ENCODE data around the gene DHCR7.

Gene DHCR7

GRCh38 chr11:71476031-71476430 lies 27.8 kb upstream of the DHCR7 start:
- no peaks in the 10 kb centered on the region for H3K27me3 ChIP-seq
- no peak for TF ChIP-seq CTCF (IDR thresholded peaks at IDR 0.05)
- no peak overlapping the region for H3K27ac ChIP-seq
- peaks cover 100% of the 10 kb centered on the region for H3K36me3 ChIP-seq
- H3K4me1 ChIP-seq (ENCODE audit: control insufficient read depth in 1 of 2, insufficient read depth in 1 of 2, low read depth in 1 of 2, low read length in 1 of 2): peaks cover 7 to 18% of the 10 kb centered on the region in 2 experiments
- H3K9me3 ChIP-seq: no peaks in the 10 kb centered on the region
- H3K4me3 ChIP-seq (ENCODE audit: low read depth in 1 of 2, low read length in 1 of 2): no peak overlapping the region

- H3K4me3 ChIP-seq (ENCODE audit: low read depth in 1 of 2, low read length in 1 of 2): no peak overlapping the region
- no peaks in the 10 kb centered on the region for H3K27me3 ChIP-seq
- H3K9me3 ChIP-seq: no peaks in the 10 kb centered on the region
- peaks cover 90% of the 10 kb centered on the region for H3K36me3 ChIP-seq
- no peak overlapping the region for H3K27ac ChIP-seq
- peaks cover 7 to 22% of the 10 kb centered on the region in 2 experiments for H3K4me1 ChIP-seq (ENCODE audit: control insufficient read depth in 1 of 2, insufficient read depth in 1 of 2, low read depth in 1 of 2, low read length in 1 of 2)
- no peak for TF ChIP-seq CTCF (IDR thresholded peaks at IDR 0.05)
Observed at GRCh38 chr11:71474771-71475483, 26.7 kb upstream of the DHCR7 start.

- Histone ChIP-seq H3K4me3 (ENCODE audit: low read depth in 1 of 2, low read length in 1 of 2) (no peak overlapping the region), H3K4me1 (ENCODE audit: control insufficient read depth in 1 of 2, insufficient read depth in 1 of 2, low read depth in 1 of 2, low read length in 1 of 2) (peaks cover 7 to 22% of the 10 kb centered on the region in 2 experiments), H3K27me3 (no peaks in the 10 kb centered on the region), H3K27ac (no peak overlapping the region), H3K36me3 (peaks cover 83% of the 10 kb centered on the region), H3K9me3 (no peaks in the 10 kb centered on the region)
- no peak for TF ChIP-seq CTCF (IDR thresholded peaks at IDR 0.05)
Observed at GRCh38 chr11:71474141-71474770, 26.1 kb upstream of the DHCR7 start.

GRCh38 chr11:71473793-71474080 lies 25.5 kb upstream of the DHCR7 start:
- peaks cover 78% of the 10 kb centered on the region for H3K36me3 ChIP-seq
- H3K27me3 ChIP-seq: no peaks in the 10 kb centered on the region
- no peak overlapping the region for H3K27ac ChIP-seq
- no peak overlapping the region for H3K4me3 ChIP-seq (ENCODE audit: low read depth in 1 of 2, low read length in 1 of 2)
- TF ChIP-seq CTCF (IDR thresholded peaks at IDR 0.05): no peak
- no peaks in the 10 kb centered on the region for H3K9me3 ChIP-seq
- peaks cover 7 to 21% of the 10 kb centered on the region in 2 experiments for H3K4me1 ChIP-seq (ENCODE audit: control insufficient read depth in 1 of 2, insufficient read depth in 1 of 2, low read depth in 1 of 2, low read length in 1 of 2)

GRCh38 chr11:71472941-71473792 lies 25.0 kb upstream of the DHCR7 start:
- H3K4me1 ChIP-seq (ENCODE audit: control insufficient read depth in 1 of 2, insufficient read depth in 1 of 2, low read depth in 1 of 2, low read length in 1 of 2): peaks cover 5 to 16% of the 10 kb centered on the region in 2 experiments
- no peaks in the 10 kb centered on the region for H3K9me3 ChIP-seq
- H3K36me3 ChIP-seq: peaks cover 72% of the 10 kb centered on the region
- no peaks in the 10 kb centered on the region for H3K27me3 ChIP-seq
- no peak overlapping the region for H3K4me3 ChIP-seq (ENCODE audit: low read depth in 1 of 2, low read length in 1 of 2)
- no peak overlapping the region for H3K27ac ChIP-seq
- no peak for TF ChIP-seq CTCF (IDR thresholded peaks at IDR 0.05)

Measured in neutrophil (primary cell).